ENCODE results near the gene FIP1L1.

Gene FIP1L1

DNA sequence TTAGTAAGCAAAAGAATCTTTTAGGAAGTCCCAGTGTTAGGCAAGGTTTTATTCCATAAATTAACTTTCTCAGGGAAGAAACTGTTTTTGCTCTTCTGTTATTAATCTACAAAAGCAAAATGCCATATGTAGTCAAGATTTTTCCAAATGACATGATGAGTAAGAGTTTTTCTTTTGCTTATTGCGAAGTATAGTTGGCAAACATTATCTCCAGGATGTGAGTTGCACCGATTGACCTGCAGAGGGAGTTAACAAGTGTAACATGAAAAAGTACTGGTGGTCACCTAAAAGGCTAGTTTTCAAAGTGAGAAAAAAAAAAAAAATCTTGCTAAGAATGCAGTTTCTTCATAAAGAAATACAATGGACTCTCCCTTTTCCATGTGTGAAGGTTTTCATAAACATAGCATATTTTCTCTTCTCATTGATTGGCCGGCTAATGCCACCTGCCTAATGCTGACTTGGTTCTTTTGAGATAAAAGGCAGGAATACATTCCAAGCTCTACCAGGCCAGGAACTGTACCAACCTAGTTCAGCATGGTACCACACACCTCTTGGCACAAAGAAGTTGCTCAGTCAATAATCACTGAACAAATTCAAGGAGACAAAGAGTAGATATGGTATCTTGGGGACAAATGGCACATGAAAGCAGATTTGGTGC lies 113.7 kb downstream of the FIP1L1 start:
- peak; percentile 17 for DNase-seq (ENCODE audit: low read depth, low spot score)
- no peak overlapping the region for H3K4me3 ChIP-seq (ENCODE audit: low read length)

DNA sequence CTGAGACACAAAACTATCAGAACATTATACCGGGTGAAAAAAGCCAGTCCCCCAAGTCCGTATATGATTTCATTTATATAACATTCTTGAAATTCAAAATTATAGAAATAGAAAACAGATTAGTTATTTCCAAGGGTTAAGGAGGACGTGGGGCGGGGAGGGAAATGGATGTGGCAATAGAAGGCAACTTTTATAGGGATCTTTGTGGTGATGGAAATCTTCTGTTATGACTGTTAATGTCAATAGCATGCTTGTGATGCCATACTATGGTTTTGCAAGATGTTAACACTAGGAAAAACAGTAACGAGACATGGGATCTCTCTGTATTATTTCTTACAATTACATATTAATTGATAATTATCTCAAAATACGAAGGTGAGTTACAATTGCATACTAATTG lies 117.4 kb downstream of the FIP1L1 start:
- H3K4me3 ChIP-seq (ENCODE audit: low read length): no peak overlapping the region
- no peak for DNase-seq (ENCODE audit: low read depth, low spot score)

DNA sequence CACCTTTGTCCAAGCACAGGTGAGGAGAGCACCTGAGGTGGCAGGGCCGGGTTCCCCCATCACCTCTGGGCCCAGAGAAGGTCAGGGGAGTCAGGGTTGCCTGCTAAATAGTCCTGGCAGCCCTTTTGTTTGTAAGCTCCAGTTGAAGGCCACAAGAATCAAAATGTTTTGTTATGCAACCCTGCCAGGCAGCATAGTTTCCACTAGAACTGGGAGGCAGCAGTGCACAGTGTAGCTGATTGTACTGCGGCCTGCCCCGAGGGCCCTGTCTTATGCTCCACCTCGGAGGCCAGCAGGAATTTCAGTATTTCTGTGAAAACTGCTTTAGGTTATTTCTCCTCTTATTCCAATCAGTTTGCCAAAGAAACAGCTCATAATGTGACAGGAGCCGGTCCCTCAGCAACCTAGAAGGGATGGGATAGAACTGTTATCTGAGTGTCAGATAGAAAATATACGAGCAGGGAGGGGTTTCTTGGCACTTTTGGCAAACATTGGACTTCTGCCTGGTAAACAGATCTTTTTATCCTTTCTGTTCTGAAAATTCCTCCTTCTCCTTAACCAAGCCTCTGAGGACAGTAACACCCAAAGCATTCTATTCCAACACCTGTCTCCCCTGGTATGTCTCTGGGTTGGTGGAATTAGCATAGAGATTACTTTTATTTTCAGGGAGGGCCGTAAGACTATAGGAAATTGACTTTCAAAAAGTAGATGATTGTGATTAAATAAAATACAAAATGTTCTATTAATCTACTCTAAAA lies 120.2 kb downstream of the FIP1L1 start:
- no peak for DNase-seq (ENCODE audit: low read depth, low spot score)
- H3K4me3 ChIP-seq (ENCODE audit: low read length): no peak overlapping the region

DNA sequence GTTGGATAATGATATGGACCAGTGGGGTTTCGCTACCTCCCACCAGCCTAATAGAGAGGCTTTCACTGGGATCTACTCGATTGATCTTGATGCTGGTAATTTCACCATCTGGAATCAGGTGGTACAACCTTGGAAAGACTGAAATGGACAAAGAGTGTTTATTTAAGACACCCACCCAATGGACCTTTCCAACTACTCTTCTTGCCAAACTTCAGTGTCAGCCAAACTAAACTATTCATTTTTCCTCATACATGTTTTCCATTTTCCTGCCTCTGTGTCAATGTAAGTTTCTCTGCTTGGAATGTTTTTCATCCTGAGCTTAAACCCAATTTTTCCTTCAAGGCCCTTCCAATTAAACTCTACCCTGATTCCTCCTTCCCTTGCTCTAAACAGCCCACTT lies 121.3 kb downstream of the FIP1L1 start:
- H3K4me3 ChIP-seq (ENCODE audit: low read length): no peak overlapping the region
- no peak for DNase-seq (ENCODE audit: low read depth, low spot score)

DNA sequence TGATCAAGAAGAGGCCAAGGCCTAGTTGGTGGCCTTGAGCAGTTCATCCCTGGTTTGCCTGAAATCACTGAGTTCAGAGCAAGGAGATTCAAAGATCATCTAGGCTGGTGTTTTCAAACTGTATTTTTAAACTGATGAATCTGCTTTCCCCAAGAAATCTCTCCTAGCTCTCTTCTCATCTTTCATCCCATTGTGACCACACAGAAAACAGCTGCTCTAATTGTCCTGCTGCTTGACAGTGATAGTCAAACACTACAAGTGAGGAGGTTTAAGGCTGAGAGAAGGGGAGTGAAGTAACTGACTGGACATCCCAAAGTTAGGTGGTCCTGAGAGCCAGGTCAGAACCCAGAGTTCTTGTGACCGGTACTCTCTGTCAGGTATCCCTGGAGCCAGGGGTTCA lies 122.3 kb downstream of the FIP1L1 start:
- DNase-seq (ENCODE audit: low read depth, low spot score): no peak
- H3K4me3 ChIP-seq (ENCODE audit: low read length): no peak overlapping the region

DNA sequence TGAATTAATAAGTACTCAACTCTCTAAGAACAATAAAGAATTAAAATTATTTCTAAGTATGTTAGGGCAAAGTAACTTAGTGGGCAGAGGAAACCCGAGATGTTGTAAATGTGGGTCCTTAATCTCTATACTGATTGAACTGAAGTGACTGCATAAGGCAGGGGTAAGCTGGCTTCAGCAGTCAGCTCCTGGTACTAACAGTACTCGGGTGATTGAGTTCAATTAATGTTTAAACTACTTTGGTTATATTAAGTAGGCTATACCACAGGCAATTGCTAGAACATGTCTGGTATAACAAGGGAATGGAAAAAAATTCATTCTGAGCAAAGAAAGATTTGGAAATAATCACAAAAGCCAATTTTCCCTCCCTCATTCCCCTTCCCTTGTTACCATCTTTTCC lies 123.1 kb downstream of the FIP1L1 start:
- no peak for DNase-seq (ENCODE audit: low read depth, low spot score)
- no peak overlapping the region for H3K4me3 ChIP-seq (ENCODE audit: low read length)

DNA sequence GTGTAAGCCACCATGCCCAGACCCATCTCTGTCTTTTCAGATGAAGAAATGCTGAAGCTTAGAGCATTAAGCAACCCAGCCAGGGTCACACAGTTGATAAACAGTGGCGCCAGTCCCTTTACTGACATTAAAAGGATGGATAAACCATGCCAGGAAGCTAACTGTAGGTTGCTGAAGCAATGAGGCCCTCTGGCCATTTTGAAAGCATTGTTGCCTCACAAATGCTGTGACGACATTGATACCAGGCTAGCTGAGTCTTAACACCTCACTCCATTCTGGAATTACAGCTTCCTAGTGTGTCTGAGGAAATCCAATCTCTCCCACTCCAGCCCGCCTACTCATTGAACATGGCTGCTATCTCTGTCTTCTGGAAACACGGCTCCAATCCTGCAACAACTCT lies 124.1 kb downstream of the FIP1L1 start:
- H3K4me3 ChIP-seq (ENCODE audit: low read length): no peak overlapping the region
- DNase-seq (ENCODE audit: low read depth, low spot score): no peak

DNA sequence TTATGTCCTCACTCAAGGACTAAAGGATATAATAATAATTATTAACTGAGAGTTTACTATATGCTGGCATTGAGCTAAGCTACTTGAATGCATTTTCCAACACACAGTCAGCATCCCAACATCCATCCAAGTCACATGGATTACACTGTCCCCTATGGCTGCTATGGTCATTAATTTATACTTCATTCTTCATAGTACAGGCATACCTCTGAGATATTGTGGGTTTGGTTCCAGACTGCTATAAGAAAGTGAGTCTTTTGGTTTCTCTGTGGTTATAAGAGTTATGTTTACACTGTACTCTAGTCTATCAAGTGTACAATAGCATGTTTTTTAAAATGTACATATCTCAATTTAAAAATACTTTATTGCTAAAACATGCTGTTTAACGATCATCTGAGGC lies 124.7 kb downstream of the FIP1L1 start:
- no peak overlapping the region for H3K4me3 ChIP-seq (ENCODE audit: low read length)
- DNase-seq (ENCODE audit: low read depth, low spot score): no peak

DNA sequence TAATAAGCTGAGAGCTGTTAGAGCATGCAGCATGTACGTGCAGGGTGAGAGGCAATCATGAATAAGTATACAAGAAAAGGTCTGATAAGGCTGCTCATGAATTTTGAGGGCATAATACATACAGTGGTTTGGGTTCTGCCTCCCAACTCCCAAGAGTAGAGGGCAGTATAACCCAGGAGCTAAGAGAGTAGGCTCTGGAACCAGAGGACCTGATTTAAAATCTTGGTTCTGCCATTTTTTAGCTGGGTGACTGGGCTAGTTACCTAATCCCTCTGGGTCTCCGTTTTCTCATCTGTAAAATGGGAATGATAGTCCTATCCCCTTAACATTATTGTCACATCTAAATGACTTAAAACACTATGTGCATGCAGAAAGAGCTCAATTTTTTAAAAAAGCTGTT lies 128.5 kb downstream of the FIP1L1 start:
- no peak overlapping the region for H3K4me3 ChIP-seq (ENCODE audit: low read length)
- DNase-seq (ENCODE audit: low read depth, low spot score): no peak

DNA sequence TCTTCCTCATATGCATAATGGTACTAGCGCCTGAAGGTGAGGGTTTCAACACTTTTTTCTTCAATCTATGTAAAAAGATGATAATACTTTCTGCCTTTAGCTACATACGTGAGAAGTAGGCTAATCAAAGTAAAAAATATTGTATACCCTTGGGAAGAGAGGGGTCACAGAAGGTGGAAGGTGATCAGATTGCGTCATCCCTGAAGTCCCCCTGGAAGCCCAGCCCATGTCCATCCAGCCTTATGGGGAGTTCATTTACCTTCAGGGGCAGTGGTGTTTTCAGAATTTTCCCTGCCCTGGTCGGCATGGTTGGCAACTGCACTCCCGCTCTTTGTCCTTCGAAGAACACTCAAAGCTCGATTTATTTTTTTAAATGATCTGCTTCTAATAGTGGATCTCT lies 129.6 kb downstream of the FIP1L1 start:
- H3K4me3 ChIP-seq (ENCODE audit: low read length): no peak overlapping the region
- no peak for DNase-seq (ENCODE audit: low read depth, low spot score)

DNA sequence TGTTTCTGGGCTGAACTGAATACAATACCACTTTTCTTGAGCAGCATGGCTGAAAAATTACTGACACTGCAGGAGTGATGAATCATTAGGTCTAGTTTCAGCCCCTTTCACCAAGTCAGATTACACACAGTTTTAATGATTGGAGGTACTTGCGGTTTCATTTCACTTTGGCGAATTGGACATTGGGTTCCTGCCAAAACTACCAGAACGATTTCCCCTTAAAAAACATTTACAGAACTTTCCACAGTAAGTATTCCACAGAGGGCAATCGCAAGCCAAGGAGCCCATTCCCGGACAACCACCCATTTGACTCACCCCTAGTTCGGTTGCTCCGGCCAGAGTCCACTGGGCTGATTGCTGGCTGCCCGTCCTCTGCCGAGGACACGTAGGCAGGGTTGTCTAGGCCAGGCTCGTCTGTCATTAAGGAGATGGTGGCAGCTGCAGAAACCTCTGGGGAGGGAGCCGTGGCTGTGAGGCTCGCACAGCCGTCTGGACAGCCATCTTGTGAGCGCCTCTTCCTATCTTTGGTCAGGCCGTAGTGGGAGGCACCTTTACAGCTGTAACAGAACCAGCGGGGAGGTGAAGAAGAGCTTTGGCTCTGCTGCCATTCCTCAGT lies 130.3 kb downstream of the FIP1L1 start:
- DNase-seq (ENCODE audit: low read depth, low spot score): no peak
- no peak overlapping the region for H3K4me3 ChIP-seq (ENCODE audit: low read length)

DNA sequence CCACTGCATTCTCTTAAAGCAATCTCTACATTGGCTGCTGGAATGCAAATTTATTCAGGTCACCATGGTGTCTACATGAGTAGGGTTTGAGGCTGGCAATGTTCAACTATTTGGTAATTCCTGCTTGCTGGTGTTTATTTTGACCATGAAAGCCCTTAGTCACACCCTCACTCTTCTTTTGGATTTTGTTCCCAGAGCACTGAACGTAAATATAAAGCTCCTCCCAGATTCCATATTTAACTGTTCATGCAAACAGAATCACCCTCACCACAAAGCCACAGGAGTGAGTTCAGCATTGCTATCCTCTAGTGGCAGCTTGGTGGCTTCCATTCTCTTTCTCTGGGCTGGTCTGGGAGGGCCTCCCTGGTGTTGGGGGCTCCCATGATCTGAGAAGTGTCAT lies 131.0 kb downstream of the FIP1L1 start:
- H3K4me3 ChIP-seq (ENCODE audit: low read length): no peak overlapping the region
- DNase-seq (ENCODE audit: low read depth, low spot score): no peak

DNA sequence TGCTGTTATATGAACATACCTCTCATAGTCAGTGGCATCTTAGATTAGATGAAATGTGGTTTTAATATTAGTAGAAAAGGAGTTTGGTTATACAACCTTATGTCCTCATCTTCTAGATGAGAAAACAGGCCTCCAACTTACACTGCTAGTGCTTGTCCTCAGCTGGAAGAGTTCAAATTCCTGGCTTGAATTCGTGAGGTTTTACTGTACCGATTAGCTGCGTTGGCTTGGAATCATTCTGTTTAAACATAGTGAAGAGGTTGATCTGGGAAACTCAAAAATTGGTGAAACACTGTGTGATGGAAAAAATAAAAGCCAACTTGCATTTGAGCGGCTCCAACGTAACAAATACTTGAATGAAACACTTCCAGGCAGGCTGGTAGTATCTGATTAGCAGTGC lies 132.9 kb downstream of the FIP1L1 start:
- no peak for DNase-seq (ENCODE audit: low read depth, low spot score)
- no peak overlapping the region for H3K4me3 ChIP-seq (ENCODE audit: low read length)

Measured in Jurkat, Clone E6-1 (cell line).